Measurements from ENCODE around the gene RABGAP1L.
A peak's percentile ranks its signal among the peaks of the same experiment; 100 is the strongest.

The RABGAP1L gene

DNA sequence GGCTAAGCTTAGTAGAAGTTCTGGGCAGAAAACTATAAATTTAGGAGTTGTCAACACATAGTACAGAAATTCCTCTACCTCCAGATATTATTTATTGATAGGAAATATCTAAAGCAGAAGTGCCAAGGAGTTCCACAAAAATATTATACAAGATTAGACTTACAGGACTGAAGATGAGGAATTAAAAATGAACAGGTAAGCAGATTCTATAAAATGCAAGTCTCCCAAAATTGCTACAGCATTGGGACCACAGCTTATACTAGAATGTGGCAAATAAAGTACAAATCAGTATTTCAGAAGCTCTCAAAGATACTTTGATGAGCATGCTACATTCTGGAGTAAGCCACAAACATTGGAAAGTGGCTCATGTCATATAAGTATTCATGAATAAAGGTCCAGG lies 790.3 kb downstream of the RABGAP1L start:
- no peak for TF ChIP-seq POLR2A (IDR thresholded peaks at IDR 0.05; ENCODE audit: extremely low read depth, insufficient read length)
- no peak for DNase-seq (ENCODE audit: low read depth)
- H3K4me3 ChIP-seq (ENCODE audit: low read depth, low read length) = no peak overlapping the region

DNA sequence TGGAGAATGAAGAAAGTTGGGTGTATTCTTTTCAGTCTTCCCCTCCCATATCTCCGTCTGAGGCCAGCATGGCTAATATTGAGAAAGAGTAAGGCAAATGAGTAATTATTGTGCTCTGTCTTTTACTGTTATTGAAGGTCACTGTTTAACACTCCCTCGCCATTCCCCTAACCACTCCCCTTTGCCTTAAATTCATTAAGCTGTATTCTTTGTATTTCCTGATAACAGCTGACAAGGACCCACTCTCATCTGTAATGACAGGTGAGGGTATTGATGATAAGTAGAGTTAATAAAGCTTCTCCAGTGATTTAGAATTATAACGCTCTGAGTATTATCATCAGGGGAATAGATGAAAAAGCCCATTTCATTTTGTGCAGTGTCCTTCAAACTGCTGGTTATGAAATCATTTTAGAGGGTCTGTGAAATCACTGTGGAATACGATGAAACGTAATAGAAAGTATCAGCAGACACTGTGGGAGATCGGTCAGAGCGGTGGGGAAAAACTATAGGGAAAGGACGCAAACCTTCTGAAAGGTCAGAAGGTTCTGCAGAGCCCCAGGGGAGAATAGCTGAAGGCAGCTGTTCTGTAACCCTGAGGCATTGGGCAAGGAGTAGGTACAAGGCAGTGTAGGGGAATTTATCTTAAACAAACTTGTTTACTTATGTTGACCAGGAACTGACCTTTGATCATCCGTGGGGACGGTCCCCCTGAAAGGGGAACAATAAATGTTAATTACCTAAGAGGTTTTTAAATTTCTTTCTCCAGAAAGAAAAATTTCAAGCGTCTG lies 794.2 kb downstream of the RABGAP1L start:
- no peak for DNase-seq (ENCODE audit: low read depth)
- TF ChIP-seq POLR2A (IDR thresholded peaks at IDR 0.05; ENCODE audit: extremely low read depth, insufficient read length) = no peak
- TF ChIP-seq, protein P1, sequence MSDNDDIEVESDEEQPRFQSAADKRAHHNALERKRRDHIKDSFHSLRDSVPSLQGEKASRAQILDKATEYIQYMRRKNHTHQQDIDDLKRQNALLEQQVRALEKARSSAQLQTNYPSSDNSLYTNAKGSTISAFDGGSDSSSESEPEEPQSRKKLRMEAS (IDR thresholded peaks at IDR 0.05; ENCODE audit: low read depth, low read length) = no peak
- TF ChIP-seq, protein P2, sequence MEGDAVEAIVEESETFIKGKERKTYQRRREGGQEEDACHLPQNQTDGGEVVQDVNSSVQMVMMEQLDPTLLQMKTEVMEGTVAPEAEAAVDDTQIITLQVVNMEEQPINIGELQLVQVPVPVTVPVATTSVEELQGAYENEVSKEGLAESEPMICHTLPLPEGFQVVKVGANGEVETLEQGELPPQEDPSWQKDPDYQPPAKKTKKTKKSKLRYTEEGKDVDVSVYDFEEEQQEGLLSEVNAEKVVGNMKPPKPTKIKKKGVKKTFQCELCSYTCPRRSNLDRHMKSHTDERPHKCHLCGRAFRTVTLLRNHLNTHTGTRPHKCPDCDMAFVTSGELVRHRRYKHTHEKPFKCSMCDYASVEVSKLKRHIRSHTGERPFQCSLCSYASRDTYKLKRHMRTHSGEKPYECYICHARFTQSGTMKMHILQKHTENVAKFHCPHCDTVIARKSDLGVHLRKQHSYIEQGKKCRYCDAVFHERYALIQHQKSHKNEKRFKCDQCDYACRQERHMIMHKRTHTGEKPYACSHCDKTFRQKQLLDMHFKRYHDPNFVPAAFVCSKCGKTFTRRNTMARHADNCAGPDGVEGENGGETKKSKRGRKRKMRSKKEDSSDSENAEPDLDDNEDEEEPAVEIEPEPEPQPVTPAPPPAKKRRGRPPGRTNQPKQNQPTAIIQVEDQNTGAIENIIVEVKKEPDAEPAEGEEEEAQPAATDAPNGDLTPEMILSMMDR (IDR thresholded peaks at IDR 0.05; ENCODE audit: low read depth, low read length) = no peak
- no peak for TF ChIP-seq MYC (IDR thresholded peaks at IDR 0.05; ENCODE audit: low read depth, low read length)
- H3K4me3 ChIP-seq (ENCODE audit: low read depth, low read length) = no peak overlapping the region

DNA sequence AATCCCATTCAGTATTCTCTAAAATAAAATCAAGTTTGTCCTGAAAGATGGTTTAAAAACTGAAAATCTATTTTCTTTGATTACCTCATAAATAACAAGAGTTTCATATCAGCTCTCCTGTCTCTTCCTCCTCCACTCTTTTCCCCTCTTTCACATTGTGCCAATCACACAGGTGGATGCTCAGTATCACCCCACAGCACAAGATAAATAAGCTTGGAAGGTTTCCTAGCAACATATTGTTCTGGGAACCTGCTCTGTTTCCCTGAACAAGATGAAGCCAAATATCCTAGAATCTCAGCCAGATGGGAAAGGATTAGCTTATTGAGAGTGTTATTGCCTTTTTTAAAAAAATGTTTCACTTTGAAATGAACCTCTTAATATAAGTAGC lies 794.7 kb downstream of the RABGAP1L start:
- no peak for DNase-seq (ENCODE audit: low read depth)
- TF ChIP-seq, protein P2 (IDR thresholded peaks at IDR 0.05; ENCODE audit: low read depth, low read length) = no peak
- TF ChIP-seq, protein P1 (IDR thresholded peaks at IDR 0.05; ENCODE audit: low read depth, low read length) = no peak
- TF ChIP-seq MYC (IDR thresholded peaks at IDR 0.05; ENCODE audit: low read depth, low read length) (no peak), POLR2A (IDR thresholded peaks at IDR 0.05; ENCODE audit: extremely low read depth, insufficient read length) (no peak)
- no peak overlapping the region for H3K4me3 ChIP-seq (ENCODE audit: low read depth, low read length)

DNA sequence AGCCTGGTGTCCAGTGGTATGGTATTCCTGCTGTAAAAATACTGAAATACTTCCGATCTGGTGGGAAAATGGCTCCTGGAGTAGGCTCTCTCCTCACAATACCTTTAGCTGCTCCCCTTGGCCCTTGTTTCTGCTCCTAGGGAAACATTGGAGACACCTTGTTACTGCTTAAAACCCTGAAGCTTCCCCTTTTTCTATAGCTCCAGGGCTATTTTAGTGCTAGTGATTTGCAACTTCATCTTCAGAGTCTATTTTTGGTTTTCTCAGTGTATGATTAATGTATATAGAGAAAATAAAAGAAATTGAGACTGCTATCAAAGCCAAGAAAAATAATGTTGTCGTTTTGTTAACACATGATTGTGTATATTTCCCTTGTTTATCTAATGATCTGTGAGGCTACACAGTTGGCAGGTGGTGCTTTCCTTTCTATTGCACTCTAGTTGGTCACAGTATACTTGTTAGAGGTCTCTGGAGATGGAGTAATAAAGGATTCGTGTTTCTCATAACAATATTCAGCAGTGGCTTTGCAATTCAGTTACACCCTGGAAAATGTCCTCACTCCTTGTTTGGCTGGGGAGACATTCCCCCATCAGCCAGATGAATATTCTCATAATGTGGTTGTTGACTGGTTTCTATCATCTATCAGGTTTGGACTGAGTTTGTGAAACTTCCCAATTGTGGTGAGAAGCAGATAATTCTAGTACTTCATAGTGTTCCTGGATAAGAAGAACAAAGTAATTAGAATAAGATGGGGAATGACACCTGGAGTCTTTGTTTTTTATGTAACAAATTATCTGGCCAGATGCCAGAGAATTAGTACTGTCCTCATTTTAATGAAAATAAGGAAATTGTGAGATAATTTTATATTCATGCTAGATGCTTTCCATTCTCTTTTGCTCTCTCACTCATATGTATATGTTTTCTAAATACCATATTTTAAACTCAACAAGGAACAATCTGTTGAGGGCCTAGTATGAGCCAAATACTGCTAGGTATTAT lies 795.6 kb downstream of the RABGAP1L start:
- no peak overlapping the region for H3K4me3 ChIP-seq (ENCODE audit: low read depth, low read length)

DNA sequence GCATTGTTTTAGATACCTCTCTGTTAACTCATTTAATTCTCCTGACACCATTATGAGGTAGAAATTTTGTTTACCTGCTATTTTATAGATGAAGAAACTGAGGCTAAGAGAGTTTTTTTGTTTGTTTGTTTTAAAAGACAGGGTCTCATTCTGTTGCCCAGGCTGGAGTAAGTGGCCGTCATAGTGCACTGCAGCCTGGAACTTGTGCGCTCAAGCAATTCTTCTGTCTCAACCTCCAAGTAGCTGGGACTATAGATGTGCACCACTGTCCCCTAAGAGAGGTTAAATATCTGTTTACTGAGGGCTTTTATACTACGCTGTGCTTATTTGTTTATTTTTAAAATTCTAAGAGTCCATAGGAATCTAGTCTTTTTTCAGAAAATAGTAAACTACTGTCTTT lies 796.8 kb downstream of the RABGAP1L start:
- no peak for TF ChIP-seq POLR2A (IDR thresholded peaks at IDR 0.05; ENCODE audit: extremely low read depth, insufficient read length)
- no peak for TF ChIP-seq MYC (IDR thresholded peaks at IDR 0.05; ENCODE audit: low read depth, low read length)
- TF ChIP-seq, protein P2 (IDR thresholded peaks at IDR 0.05; ENCODE audit: low read depth, low read length) = no peak
- TF ChIP-seq, protein P1 (IDR thresholded peaks at IDR 0.05; ENCODE audit: low read depth, low read length) = no peak
- no peak overlapping the region for H3K4me3 ChIP-seq (ENCODE audit: low read depth, low read length)
- no peak for DNase-seq (ENCODE audit: low read depth)

More for the DNA sequence above, 795.6 kb downstream of the RABGAP1L start:
- DNase-seq (ENCODE audit: low read depth) = peak; percentile 25
- TF ChIP-seq, protein P1 (IDR thresholded peaks at IDR 0.05; ENCODE audit: low read depth, low read length) = no peak
- no peak for TF ChIP-seq MYC (IDR thresholded peaks at IDR 0.05; ENCODE audit: low read depth, low read length)
- TF ChIP-seq, protein P2 (IDR thresholded peaks at IDR 0.05; ENCODE audit: low read depth, low read length) = no peak
- TF ChIP-seq POLR2A (IDR thresholded peaks at IDR 0.05; ENCODE audit: extremely low read depth, insufficient read length) = no peak

DNA sequence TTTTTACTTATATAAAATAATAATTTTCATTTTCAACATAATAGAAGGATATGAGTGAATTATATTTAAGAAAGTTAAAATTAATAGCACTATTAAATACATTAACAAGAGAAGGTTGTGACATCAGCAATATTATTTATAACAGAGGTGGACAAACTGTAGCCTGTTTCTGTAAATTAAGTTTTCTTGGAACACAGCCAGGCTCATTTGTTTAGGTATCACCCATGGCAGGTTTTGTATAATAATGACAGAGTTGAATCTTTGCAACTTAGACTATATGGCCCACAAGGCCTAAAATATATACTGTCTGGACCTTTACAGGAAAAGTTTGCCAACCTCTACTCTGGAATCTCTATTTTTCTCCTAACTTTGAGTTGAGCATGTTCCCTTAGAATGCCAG lies 797.7 kb downstream of the RABGAP1L start:
- no peak for DNase-seq (ENCODE audit: low read depth)
- H3K4me3 ChIP-seq (ENCODE audit: low read depth, low read length) = no peak overlapping the region
- TF ChIP-seq, protein P1 (IDR thresholded peaks at IDR 0.05; ENCODE audit: low read depth, low read length) = no peak
- TF ChIP-seq, protein P2 (IDR thresholded peaks at IDR 0.05; ENCODE audit: low read depth, low read length) = no peak
- TF ChIP-seq MYC (IDR thresholded peaks at IDR 0.05; ENCODE audit: low read depth, low read length) = no peak
- TF ChIP-seq POLR2A (IDR thresholded peaks at IDR 0.05; ENCODE audit: extremely low read depth, insufficient read length) = no peak
